C4-2B (cell line): Measurements from ENCODE around the gene MITF.

ENCODE experiments used
- ZFX ChIP-seq: fragments of 450-650 bp; IDR thresholded peaks from 2 replicates; pipeline ENCODE4 v1.6.1; 2017
- TF ChIP-seq, protein P1 (sequence below): fragments of 450-650 bp; conservative IDR thresholded peaks from 2 replicates; pipeline ENCODE4 v1.5.1; 2017; ENCODE audit warnings: mild to moderate bottlenecking

DNA sequence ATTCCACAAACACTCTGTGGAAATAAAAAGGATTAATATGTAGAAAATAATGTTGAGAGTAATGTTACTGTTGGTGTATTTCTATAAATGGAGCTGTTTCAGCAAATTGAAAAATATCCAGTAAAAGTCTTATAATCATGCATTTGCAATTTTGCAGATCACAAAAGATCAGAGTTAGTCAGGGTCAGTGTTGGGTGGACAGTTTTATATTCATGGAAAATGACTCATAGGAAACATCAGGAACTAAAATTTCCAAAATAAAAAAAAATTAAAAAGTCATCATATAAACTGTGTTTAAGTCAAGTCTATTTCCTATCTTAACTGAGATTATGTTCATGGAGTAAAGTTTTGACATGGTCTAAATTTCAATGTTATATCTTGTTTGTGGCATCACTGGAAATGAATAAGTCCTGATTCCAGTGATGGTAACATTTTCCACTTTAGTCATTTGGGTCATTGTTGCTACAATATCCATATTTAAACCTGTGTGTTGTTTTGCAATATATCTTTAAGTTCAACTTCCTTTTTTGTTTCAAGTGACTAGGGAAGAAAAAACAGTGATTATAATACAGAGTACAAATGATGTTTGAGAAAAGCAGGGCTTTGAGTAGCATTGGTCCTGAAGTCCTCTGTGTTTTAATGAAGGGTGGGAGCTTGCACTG is 37.8 kb downstream of the MITF start:
- TF ChIP-seq, protein P1, sequence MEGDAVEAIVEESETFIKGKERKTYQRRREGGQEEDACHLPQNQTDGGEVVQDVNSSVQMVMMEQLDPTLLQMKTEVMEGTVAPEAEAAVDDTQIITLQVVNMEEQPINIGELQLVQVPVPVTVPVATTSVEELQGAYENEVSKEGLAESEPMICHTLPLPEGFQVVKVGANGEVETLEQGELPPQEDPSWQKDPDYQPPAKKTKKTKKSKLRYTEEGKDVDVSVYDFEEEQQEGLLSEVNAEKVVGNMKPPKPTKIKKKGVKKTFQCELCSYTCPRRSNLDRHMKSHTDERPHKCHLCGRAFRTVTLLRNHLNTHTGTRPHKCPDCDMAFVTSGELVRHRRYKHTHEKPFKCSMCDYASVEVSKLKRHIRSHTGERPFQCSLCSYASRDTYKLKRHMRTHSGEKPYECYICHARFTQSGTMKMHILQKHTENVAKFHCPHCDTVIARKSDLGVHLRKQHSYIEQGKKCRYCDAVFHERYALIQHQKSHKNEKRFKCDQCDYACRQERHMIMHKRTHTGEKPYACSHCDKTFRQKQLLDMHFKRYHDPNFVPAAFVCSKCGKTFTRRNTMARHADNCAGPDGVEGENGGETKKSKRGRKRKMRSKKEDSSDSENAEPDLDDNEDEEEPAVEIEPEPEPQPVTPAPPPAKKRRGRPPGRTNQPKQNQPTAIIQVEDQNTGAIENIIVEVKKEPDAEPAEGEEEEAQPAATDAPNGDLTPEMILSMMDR: no peak
- no peak for TF ChIP-seq ZFX
